ENCODE data around the gene ARMH4. TPM values are rescaled to one million over a fixed set of nuclear protein-coding genes. Genes with fewer than 3 reads are reported as not detected.
"Not testable (repeated sequence)": the region's sequence is repeated elsewhere in the genome, so short reads cannot be mapped to it uniquely, and the experiment has no call there.

ARMH4 gene
- total RNA-seq, 1 experiment from 2014 or later = 1.8 TPM

DNA sequence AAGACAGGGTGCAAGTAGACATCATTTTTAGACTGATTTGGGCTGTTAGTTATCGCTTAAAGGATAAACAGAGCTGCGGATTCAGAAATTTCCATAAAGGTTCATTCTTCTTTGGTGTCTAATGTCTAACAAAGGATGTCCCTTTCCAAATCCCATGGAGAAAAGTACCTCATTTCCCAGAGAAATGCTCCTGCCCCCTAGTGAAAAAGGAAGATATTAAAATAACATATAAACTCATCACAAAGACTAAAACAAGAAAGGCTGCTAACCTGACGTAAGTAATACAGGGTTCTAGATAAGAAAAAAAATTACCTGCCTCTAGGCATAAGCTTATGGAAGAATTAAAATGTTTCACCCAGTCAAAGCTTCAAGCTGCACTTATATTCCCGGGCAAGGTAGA lies 22.8 kb downstream of the ARMH4 start:
- in situ Hi-C loops (cut with HindIII; ENCODE audit: low pct_unique_long_range_greater_than_20kb, low sequenced_read_pairs) = no loop called here
- Histone ChIP-seq H3K9me3 (ENCODE audit: control insufficient read depth, insufficient read depth, low read depth, low read length) (no peaks in the 10 kb centered on the region), H3K4me1 (ENCODE audit: control insufficient read depth, insufficient read depth, low read length) (no peaks in the 10 kb centered on the region), H3K4me3 (ENCODE audit: low read depth in 2 of 2, low read length in 2 of 2) (no peak overlapping the region), H3K27ac (ENCODE audit: low read length) (no peak overlapping the region), H3K36me3 (ENCODE audit: control insufficient read depth, insufficient read depth, low read length) (no peaks in the 10 kb centered on the region), H3K27me3 (ENCODE audit: control insufficient read depth, insufficient read depth, low read length) (no peaks in the 10 kb centered on the region)
- CTCF ChIA-PET = no interaction called here
- BruUV-seq (replicated peaks) = no TSS peak
- TF ChIP-seq, protein P1, sequence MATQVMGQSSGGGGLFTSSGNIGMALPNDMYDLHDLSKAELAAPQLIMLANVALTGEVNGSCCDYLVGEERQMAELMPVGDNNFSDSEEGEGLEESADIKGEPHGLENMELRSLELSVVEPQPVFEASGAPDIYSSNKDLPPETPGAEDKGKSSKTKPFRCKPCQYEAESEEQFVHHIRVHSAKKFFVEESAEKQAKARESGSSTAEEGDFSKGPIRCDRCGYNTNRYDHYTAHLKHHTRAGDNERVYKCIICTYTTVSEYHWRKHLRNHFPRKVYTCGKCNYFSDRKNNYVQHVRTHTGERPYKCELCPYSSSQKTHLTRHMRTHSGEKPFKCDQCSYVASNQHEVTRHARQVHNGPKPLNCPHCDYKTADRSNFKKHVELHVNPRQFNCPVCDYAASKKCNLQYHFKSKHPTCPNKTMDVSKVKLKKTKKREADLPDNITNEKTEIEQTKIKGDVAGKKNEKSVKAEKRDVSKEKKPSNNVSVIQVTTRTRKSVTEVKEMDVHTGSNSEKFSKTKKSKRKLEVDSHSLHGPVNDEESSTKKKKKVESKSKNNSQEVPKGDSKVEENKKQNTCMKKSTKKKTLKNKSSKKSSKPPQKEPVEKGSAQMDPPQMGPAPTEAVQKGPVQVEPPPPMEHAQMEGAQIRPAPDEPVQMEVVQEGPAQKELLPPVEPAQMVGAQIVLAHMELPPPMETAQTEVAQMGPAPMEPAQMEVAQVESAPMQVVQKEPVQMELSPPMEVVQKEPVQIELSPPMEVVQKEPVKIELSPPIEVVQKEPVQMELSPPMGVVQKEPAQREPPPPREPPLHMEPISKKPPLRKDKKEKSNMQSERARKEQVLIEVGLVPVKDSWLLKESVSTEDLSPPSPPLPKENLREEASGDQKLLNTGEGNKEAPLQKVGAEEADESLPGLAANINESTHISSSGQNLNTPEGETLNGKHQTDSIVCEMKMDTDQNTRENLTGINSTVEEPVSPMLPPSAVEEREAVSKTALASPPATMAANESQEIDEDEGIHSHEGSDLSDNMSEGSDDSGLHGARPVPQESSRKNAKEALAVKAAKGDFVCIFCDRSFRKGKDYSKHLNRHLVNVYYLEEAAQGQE (IDR thresholded peaks at IDR 0.05; ENCODE audit: insufficient read depth in 1 of 2, low read depth in 2 of 2, low read length in 1 of 2) = no peak
- TF ChIP-seq TCF7L2 (IDR thresholded peaks at IDR 0.05; ENCODE audit: low read depth, low read length) = no peak
- TF ChIP-seq, protein P2, sequence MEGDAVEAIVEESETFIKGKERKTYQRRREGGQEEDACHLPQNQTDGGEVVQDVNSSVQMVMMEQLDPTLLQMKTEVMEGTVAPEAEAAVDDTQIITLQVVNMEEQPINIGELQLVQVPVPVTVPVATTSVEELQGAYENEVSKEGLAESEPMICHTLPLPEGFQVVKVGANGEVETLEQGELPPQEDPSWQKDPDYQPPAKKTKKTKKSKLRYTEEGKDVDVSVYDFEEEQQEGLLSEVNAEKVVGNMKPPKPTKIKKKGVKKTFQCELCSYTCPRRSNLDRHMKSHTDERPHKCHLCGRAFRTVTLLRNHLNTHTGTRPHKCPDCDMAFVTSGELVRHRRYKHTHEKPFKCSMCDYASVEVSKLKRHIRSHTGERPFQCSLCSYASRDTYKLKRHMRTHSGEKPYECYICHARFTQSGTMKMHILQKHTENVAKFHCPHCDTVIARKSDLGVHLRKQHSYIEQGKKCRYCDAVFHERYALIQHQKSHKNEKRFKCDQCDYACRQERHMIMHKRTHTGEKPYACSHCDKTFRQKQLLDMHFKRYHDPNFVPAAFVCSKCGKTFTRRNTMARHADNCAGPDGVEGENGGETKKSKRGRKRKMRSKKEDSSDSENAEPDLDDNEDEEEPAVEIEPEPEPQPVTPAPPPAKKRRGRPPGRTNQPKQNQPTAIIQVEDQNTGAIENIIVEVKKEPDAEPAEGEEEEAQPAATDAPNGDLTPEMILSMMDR (IDR thresholded peaks at IDR 0.05) = peak; percentile 25; the same call in 1 of the 2 replicates
- TF ChIP-seq POLR2AphosphoS5 (IDR thresholded peaks at IDR 0.05; ENCODE audit: low read depth, low read length) = no peak
- no peak for TF ChIP-seq SIN3A (IDR thresholded peaks at IDR 0.05; ENCODE audit: borderline replicate concordance, insufficient read depth, low read depth, low read length)
- DNase-seq (ENCODE audit: low read depth, low spot score) (no peak), ATAC-seq (no peak)
- POLR2A ChIA-PET = no interaction called here
- intact Hi-C loops (cut with micrococcal nuclease; ENCODE audit: unreplicated experiment) = no loop called here

GRCh38 chr14:58128416-58128815 lies 23.6 kb downstream of the ARMH4 start:
- no TSS peak for BruUV-seq (replicated peaks)
- no peak for ATAC-seq
- in situ Hi-C loops (cut with HindIII; ENCODE audit: low pct_unique_long_range_greater_than_20kb, low sequenced_read_pairs) (no loop called here), intact Hi-C loops (cut with micrococcal nuclease; ENCODE audit: unreplicated experiment) (no loop called here)
- CTCF ChIA-PET = no interaction called here
- no peaks in the 10 kb centered on the region for H3K27me3 ChIP-seq (ENCODE audit: control insufficient read depth, insufficient read depth, low read length)
- no peak overlapping the region for H3K4me3 ChIP-seq (ENCODE audit: low read depth in 2 of 2, low read length in 2 of 2)
- no peak for DNase-seq (ENCODE audit: low read depth, low spot score)
- TF ChIP-seq, protein P1 (IDR thresholded peaks at IDR 0.05; ENCODE audit: insufficient read depth in 1 of 2, low read depth in 2 of 2, low read length in 1 of 2) = no peak
- TF ChIP-seq, protein P2 (IDR thresholded peaks at IDR 0.05) = no peak
- no peak for TF ChIP-seq TCF7L2 (IDR thresholded peaks at IDR 0.05; ENCODE audit: low read depth, low read length)
- no peak for TF ChIP-seq POLR2AphosphoS5 (IDR thresholded peaks at IDR 0.05; ENCODE audit: low read depth, low read length)
- TF ChIP-seq SIN3A (IDR thresholded peaks at IDR 0.05; ENCODE audit: borderline replicate concordance, insufficient read depth, low read depth, low read length) = no peak
- POLR2A ChIA-PET = no interaction called here
- H3K36me3 ChIP-seq (ENCODE audit: control insufficient read depth, insufficient read depth, low read length) = no peaks in the 10 kb centered on the region
- no peaks in the 10 kb centered on the region for H3K4me1 ChIP-seq (ENCODE audit: control insufficient read depth, insufficient read depth, low read length)
- no peak overlapping the region for H3K27ac ChIP-seq (ENCODE audit: low read length)
- H3K9me3 ChIP-seq (ENCODE audit: control insufficient read depth, insufficient read depth, low read depth, low read length) = no peaks in the 10 kb centered on the region

DNA sequence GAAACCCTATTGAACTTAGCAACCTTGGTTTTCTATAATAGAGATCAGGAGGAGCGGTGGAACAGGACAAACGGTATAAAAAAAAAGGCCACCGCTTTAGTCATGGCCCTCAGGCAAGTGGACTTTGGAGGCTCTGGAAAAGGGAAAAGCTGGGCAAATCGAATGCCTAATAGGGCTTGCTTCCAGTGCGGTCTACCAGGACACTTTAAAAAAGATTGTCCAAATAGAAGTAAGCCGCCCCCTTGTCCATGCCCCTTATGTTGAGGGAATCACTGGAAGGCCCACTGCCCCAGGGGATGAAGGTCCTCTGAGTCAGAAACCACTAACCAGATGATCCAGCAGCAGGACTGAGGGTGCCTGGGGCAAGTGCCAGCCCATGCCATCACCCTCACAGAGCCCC lies 29.5 kb downstream of the ARMH4 start:
- intact Hi-C loops (cut with micrococcal nuclease; ENCODE audit: unreplicated experiment) = not testable (repeated sequence)

More for the DNA sequence above, 29.5 kb downstream of the ARMH4 start:
- CTCF ChIA-PET; H3K4me1 ChIP-seq (ENCODE audit: control insufficient read depth, insufficient read depth, low read length); BruUV-seq (replicated peaks); ATAC-seq; H3K9me3 ChIP-seq (ENCODE audit: control insufficient read depth, insufficient read depth, low read depth, low read length); DNase-seq (ENCODE audit: low read depth, low spot score); POLR2A ChIA-PET; H3K27me3 ChIP-seq (ENCODE audit: control insufficient read depth, insufficient read depth, low read length); H3K4me3 ChIP-seq (ENCODE audit: low read depth in 2 of 2, low read length in 2 of 2); in situ Hi-C loops (cut with HindIII; ENCODE audit: low pct_unique_long_range_greater_than_20kb, low sequenced_read_pairs); H3K27ac ChIP-seq (ENCODE audit: low read length); H3K36me3 ChIP-seq (ENCODE audit: control insufficient read depth, insufficient read depth, low read length): not testable (repeated sequence)

All from Panc1 (cell line).